ENCODE measurements around the gene EIF4E3. TPM values are rescaled to one million over a fixed set of nuclear protein-coding genes. Genes with fewer than 3 reads are reported as not detected.

Gene EIF4E3
- total and polyA plus RNA-seq, 10 of the 15 experiments (the other 5 are each of a cell fraction or from before 2014, with no cell fraction given) = 0.05 to 0.38 (median 0.16) TPM; not detected in 1

DNA sequence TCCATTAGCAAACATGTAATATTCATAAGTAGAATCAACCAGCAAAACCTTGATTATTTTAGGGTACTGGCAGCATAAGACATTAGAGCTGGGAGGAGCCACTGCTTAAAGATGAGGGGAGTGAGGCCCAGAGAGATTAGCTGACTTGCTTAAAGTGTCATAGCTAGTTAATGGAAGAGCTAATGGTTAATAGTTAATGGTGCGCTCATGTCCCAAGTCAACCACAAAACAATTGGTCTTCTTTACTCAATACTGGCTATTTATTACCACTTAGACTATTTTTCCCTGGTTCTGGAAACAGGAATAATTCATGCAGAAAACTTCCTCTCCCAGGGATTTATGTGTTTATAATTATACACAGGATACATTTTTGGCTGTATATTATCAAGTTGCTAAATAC, 33.1 kb downstream of the EIF4E3 start:
- ChIA-PET SMC1A (ENCODE audit: uncharacterized antibody, unreplicated experiment) (no interaction called here), POLR2A (no interaction called here), CTCF (interaction anchor here (4.6 kb wide), 1 partner anchor 11 kb away, joined by 18 read pairs; no protein-coding TSS in a partner anchor), RAD21 (ENCODE audit: unreplicated experiment) (interaction anchor here (1.4 kb wide), 1 partner anchor 11 kb away, joined by 4 read pairs; no protein-coding TSS in a partner anchor)
- ATAC-seq (no peak), FAIRE-seq (no peak), DNase-seq (ENCODE audit: low read depth, low spot score) (no peak)
- 100% methylated on average over 1 of the region's 1 CpG for WGBS (ENCODE audit: insufficient coverage, insufficient replicate concordance, low lambda C conversion rate, missing lambda C conversion rate)
- Histone ChIP-seq H3K4me1 (ENCODE audit: control insufficient read depth, insufficient read depth, low read length) (no peaks in the 10 kb centered on the region), H3K4me3 (no peak overlapping the region), H2AFZ (ENCODE audit: control insufficient read depth, low read depth, low read length) (no peak overlapping the region), H3K4me2 (ENCODE audit: control insufficient read depth, insufficient read depth) (no peak overlapping the region), H3K27me3 (replicated peaks in 1 of 2; ENCODE audit: control insufficient read depth in 2 of 2, insufficient read depth in 2 of 2, low read length in 1 of 2) (peaks cover 0 to 1% of the 10 kb centered on the region in 2 experiments; a peak in 2 of 4 replicates), H3K36me3 (ENCODE audit: control insufficient read depth in 2 of 2, insufficient read depth in 2 of 2, low read length in 1 of 2) (no peaks in the 10 kb centered on the region), H4K20me1 (ENCODE audit: control insufficient read depth, insufficient read depth) (no peaks in the 10 kb centered on the region), H3K9me3 (replicated peaks; ENCODE audit: control insufficient read depth, insufficient read depth, low read length) (no peaks in the 10 kb centered on the region), H3K79me2 (ENCODE audit: control insufficient read depth, insufficient read depth, low read length) (no peaks in the 10 kb centered on the region), H3K9ac (ENCODE audit: control insufficient read depth, insufficient read depth, low read length) (no peak overlapping the region), H3K27ac (ENCODE audit: control insufficient read depth, insufficient read depth) (no peak overlapping the region)
- in situ Hi-C loops (cut with MboI) (no loop called here), intact Hi-C loops (cut with micrococcal nuclease; ENCODE audit: unreplicated experiment) (no loop called here)
- BruUV-seq (replicated peaks) = no TSS peak
- TF ChIP-seq, protein P1, sequence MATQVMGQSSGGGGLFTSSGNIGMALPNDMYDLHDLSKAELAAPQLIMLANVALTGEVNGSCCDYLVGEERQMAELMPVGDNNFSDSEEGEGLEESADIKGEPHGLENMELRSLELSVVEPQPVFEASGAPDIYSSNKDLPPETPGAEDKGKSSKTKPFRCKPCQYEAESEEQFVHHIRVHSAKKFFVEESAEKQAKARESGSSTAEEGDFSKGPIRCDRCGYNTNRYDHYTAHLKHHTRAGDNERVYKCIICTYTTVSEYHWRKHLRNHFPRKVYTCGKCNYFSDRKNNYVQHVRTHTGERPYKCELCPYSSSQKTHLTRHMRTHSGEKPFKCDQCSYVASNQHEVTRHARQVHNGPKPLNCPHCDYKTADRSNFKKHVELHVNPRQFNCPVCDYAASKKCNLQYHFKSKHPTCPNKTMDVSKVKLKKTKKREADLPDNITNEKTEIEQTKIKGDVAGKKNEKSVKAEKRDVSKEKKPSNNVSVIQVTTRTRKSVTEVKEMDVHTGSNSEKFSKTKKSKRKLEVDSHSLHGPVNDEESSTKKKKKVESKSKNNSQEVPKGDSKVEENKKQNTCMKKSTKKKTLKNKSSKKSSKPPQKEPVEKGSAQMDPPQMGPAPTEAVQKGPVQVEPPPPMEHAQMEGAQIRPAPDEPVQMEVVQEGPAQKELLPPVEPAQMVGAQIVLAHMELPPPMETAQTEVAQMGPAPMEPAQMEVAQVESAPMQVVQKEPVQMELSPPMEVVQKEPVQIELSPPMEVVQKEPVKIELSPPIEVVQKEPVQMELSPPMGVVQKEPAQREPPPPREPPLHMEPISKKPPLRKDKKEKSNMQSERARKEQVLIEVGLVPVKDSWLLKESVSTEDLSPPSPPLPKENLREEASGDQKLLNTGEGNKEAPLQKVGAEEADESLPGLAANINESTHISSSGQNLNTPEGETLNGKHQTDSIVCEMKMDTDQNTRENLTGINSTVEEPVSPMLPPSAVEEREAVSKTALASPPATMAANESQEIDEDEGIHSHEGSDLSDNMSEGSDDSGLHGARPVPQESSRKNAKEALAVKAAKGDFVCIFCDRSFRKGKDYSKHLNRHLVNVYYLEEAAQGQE (IDR thresholded peaks at IDR 0.05; ENCODE audit: low read depth, low read length) = no peak
- no peak for TF ChIP-seq SPI1 (IDR thresholded peaks at IDR 0.05; ENCODE audit: borderline replicate concordance, insufficient read depth, low read depth, low read length)
- TF ChIP-seq, protein P2, sequence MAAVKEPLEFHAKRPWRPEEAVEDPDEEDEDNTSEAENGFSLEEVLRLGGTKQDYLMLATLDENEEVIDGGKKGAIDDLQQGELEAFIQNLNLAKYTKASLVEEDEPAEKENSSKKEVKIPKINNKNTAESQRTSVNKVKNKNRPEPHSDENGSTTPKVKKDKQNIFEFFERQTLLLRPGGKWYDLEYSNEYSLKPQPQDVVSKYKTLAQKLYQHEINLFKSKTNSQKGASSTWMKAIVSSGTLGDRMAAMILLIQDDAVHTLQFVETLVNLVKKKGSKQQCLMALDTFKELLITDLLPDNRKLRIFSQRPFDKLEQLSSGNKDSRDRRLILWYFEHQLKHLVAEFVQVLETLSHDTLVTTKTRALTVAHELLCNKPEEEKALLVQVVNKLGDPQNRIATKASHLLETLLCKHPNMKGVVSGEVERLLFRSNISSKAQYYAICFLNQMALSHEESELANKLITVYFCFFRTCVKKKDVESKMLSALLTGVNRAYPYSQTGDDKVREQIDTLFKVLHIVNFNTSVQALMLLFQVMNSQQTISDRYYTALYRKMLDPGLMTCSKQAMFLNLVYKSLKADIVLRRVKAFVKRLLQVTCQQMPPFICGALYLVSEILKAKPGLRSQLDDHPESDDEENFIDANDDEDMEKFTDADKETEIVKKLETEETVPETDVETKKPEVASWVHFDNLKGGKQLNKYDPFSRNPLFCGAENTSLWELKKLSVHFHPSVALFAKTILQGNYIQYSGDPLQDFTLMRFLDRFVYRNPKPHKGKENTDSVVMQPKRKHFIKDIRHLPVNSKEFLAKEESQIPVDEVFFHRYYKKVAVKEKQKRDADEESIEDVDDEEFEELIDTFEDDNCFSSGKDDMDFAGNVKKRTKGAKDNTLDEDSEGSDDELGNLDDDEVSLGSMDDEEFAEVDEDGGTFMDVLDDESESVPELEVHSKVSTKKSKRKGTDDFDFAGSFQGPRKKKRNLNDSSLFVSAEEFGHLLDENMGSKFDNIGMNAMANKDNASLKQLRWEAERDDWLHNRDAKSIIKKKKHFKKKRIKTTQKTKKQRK (IDR thresholded peaks at IDR 0.05; ENCODE audit: low read depth, low read length) = no peak
- no peak for TF ChIP-seq MYB (IDR thresholded peaks at IDR 0.05; ENCODE audit: borderline replicate concordance, low read depth, low read length)
- no peak for TF ChIP-seq SREBF2 (IDR thresholded peaks at IDR 0.05; ENCODE audit: low read length)
- TF ChIP-seq MEF2B (IDR thresholded peaks at IDR 0.05; ENCODE audit: partially characterized antibody, poor library complexity, severe bottlenecking) = no peak
- TF ChIP-seq, protein P3, sequence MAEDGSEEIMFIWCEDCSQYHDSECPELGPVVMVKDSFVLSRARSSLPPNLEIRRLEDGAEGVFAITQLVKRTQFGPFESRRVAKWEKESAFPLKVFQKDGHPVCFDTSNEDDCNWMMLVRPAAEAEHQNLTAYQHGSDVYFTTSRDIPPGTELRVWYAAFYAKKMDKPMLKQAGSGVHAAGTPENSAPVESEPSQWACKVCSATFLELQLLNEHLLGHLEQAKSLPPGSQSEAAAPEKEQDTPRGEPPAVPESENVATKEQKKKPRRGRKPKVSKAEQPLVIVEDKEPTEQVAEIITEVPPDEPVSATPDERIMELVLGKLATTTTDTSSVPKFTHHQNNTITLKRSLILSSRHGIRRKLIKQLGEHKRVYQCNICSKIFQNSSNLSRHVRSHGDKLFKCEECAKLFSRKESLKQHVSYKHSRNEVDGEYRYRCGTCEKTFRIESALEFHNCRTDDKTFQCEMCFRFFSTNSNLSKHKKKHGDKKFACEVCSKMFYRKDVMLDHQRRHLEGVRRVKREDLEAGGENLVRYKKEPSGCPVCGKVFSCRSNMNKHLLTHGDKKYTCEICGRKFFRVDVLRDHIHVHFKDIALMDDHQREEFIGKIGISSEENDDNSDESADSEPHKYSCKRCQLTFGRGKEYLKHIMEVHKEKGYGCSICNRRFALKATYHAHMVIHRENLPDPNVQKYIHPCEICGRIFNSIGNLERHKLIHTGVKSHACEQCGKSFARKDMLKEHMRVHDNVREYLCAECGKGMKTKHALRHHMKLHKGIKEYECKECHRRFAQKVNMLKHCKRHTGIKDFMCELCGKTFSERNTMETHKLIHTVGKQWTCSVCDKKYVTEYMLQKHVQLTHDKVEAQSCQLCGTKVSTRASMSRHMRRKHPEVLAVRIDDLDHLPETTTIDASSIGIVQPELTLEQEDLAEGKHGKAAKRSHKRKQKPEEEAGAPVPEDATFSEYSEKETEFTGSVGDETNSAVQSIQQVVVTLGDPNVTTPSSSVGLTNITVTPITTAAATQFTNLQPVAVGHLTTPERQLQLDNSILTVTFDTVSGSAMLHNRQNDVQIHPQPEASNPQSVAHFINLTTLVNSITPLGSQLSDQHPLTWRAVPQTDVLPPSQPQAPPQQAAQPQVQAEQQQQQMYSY (CRISPR knock-in tag; IDR thresholded peaks at IDR 0.05) = no peak
- no peak for TF ChIP-seq STAT3 (IDR thresholded peaks at IDR 0.05; ENCODE audit: low read depth, low read length)
- no peak for TF ChIP-seq FOXM1 (IDR thresholded peaks at IDR 0.05; ENCODE audit: low read depth, low read length)
- no peak for TF ChIP-seq ETV6 (conservative IDR thresholded peaks at IDR 0.05 in 1 of 2, IDR thresholded peaks at IDR 0.05 in 1 of 2; ENCODE audit: borderline replicate concordance in 1 of 2, low read depth in 1 of 2)
- TF ChIP-seq HDAC2 (IDR thresholded peaks at IDR 0.05) = no peak

All from GM12878 (cell line).